Peyer's patch (tissue), 4 donors: Measurements from ENCODE around the gene NADK2.

ENCODE experiments used
- CTCF ChIP-seq, 6 experiments: fragments of 450-650 bp in 4 of 6; fragments of 200-600 bp in 2 of 6; sonication (generic) in 1 of 6; IDR thresholded peaks; one replicate each; pipeline ENCODE4 v1.5.1; 2017 to 2019; ENCODE audit warnings: antibody characterized with exemption in 6 of 6, mild to moderate bottlenecking in 3 of 6, moderate library complexity in 1 of 6
- POLR2A ChIP-seq, 2 donors: fragments of 450-650 bp; IDR thresholded peaks; one replicate each; pipeline ENCODE4 v1.5.1; 2017; ENCODE audit warnings: antibody characterized with exemption in 2 of 2, mild to moderate bottlenecking in 2 of 2, moderate library complexity in 2 of 2

GRCh38 chr5:36251218-36251617 lies 9.5 kb upstream of the NADK2 start:
- no peak for TF ChIP-seq CTCF (IDR thresholded peaks at IDR 0.05)
- no peak for TF ChIP-seq POLR2A (IDR thresholded peaks at IDR 0.05)
